Endodermal cell (in vitro differentiated cells): ENCODE results near the gene ATF7IP2. TPM values are rescaled to one million over a fixed set of nuclear protein-coding genes. Genes with fewer than 3 reads are reported as not detected.

Source experiments
- DNase-seq: peaks from one replicate; pipeline ENCODE4 v3.0.0-alpha.2; 2017
- H3K27ac ChIP-seq: 2 replicates; pipeline ENCODE4 v1.5.1; 2013; ENCODE audit warnings: mild to moderate bottlenecking, low read depth, low read length, moderate library complexity
- H3K27me3 ChIP-seq: 2 replicates; pipeline ENCODE4 v1.6.1; 2013; ENCODE audit warnings: mild to moderate bottlenecking, low read length, moderate library complexity; ENCODE audit not compliant: insufficient read depth, control insufficient read depth, poor library complexity, severe bottlenecking
- H3K36me3 ChIP-seq: 2 replicates; pipeline ENCODE4 v1.7.0; 2013; ENCODE audit warnings: mild to moderate bottlenecking, low read length, moderate library complexity; ENCODE audit not compliant: control insufficient read depth, insufficient read depth
- H3K4me1 ChIP-seq: one replicate; pipeline ENCODE4 v1.7.0; 2013; ENCODE audit warnings: low read length; ENCODE audit not compliant: control insufficient read depth, insufficient read depth
- H3K4me3 ChIP-seq: 2 replicates; pipeline ENCODE4 v1.5.1; 2013; ENCODE audit warnings: mild to moderate bottlenecking, low read length, moderate library complexity
- H3K9ac ChIP-seq: 2 replicates; pipeline ENCODE4 v1.6.1; 2013; ENCODE audit warnings: mild to moderate bottlenecking, low read length, moderate library complexity; ENCODE audit not compliant: poor library complexity, severe bottlenecking; ENCODE audit errors: extremely low read depth
- H3K9me3 ChIP-seq: 2 replicates; pipeline ENCODE4 v1.6.1; 2013; ENCODE audit warnings: mild to moderate bottlenecking, low read length, moderate library complexity; ENCODE audit not compliant: control insufficient read depth
- H3K27ac Mint-ChIP-seq: 2 replicates; pipeline ENCODE4 v1.8.0; 2020; ENCODE audit warnings: mixed read lengths
- H3K27me3 Mint-ChIP-seq: 2 replicates; pipeline ENCODE4 v1.8.0; 2021; ENCODE audit warnings: mild to moderate bottlenecking, mixed read lengths; ENCODE audit not compliant: insufficient read depth
- H3K36me3 Mint-ChIP-seq: 2 replicates; pipeline ENCODE4 v1.8.0; 2020; ENCODE audit warnings: low read depth, mixed read lengths
- H3K4me1 Mint-ChIP-seq: 2 replicates; pipeline ENCODE4 v1.8.0; 2020; ENCODE audit warnings: mixed read lengths
- H3K4me3 Mint-ChIP-seq: 2 replicates; pipeline ENCODE4 v1.8.0; 2020; ENCODE audit warnings: mild to moderate bottlenecking, moderate library complexity, mixed read lengths
- H3K9me3 Mint-ChIP-seq: 2 replicates; pipeline ENCODE4 v1.8.0; 2020; ENCODE audit warnings: mild to moderate bottlenecking, mixed read lengths
- whole genome bisulfite sequencing, 2 experiments: methylation state at CpG; one replicate each; pipeline versions ENCODE4 v1.1.5 to v1.1.7; 2013; ENCODE audit warnings: missing lambda C conversion rate in 2 of 2, mixed read lengths in 1 of 2; ENCODE audit not compliant: insufficient coverage in 1 of 2, insufficient read length in 1 of 2; 5-methylcytosine and 5-hydroxymethylcytosine counted together
- total RNA-seq, 2 donors: library from RNA; stranded (reverse); fragmentation: NEBNext Ultra II Directional in 1 of 2; extraction: Animal tissue kit (Norgen Biotek cat#: 25700) in 1 of 2; gene quantifications; 2 replicates in 1 of 2; 3 replicates in 1 of 2; pipeline ENCODE4 v1.2.1, GENCODE V29; 2021
- TF ChIP-seq, protein P1 (sequence below): fragments of 200-600 bp; sonication (generic); conservative IDR thresholded peaks from 2 replicates; pipeline ENCODE4 v1.5.0; 2021; ENCODE audit warnings: antibody characterized with exemption, mild to moderate bottlenecking

The ATF7IP2 gene
- total RNA-seq, 2 donors from 2014 or later: 20.5 to 22.8 TPM

DNA sequence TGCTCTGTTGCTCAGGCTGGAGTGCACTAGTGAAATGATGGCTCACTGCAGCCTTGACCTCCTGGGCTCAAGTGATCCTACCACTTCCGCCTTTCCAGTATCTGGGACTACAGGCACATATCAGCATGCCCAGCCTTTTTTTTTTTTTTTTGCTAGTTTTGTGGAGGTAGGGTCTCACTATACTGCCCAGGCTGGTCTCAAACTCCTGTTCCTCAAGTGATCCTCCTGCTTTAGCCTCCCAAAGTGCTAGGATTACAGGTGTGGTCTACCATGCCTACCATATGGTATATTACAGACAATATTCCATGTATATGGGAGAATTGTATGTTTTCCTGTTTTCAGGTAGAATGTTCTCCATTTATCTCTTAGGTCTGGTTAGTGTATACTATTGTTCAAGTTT, 12.3 kb upstream of the ATF7IP2 start:
- 78% methylated on average over 1 of the region's 1 CpG; no CpG with 5 or more reads in 1 of the 2 experiments for WGBS, 2 experiments
- H3K4me1 Mint-ChIP-seq: peaks cover 5% of the 10 kb centered on the region
- H3K9ac ChIP-seq: no peak overlapping the region
- peaks cover 25% of the 10 kb centered on the region for H3K9me3 ChIP-seq
- peaks cover 41% of the 10 kb centered on the region for H3K9me3 Mint-ChIP-seq
- H3K4me3 ChIP-seq: no peak overlapping the region
- H3K36me3 Mint-ChIP-seq: no peaks in the 10 kb centered on the region
- no peaks in the 10 kb centered on the region for H3K36me3 ChIP-seq
- peaks cover 1% of the 10 kb centered on the region for H3K27me3 Mint-ChIP-seq
- no peak overlapping the region for H3K27ac Mint-ChIP-seq
- no peak overlapping the region for H3K4me3 Mint-ChIP-seq
- no peak for DNase-seq
- no peak overlapping the region for H3K27ac ChIP-seq
- TF ChIP-seq, protein P1, sequence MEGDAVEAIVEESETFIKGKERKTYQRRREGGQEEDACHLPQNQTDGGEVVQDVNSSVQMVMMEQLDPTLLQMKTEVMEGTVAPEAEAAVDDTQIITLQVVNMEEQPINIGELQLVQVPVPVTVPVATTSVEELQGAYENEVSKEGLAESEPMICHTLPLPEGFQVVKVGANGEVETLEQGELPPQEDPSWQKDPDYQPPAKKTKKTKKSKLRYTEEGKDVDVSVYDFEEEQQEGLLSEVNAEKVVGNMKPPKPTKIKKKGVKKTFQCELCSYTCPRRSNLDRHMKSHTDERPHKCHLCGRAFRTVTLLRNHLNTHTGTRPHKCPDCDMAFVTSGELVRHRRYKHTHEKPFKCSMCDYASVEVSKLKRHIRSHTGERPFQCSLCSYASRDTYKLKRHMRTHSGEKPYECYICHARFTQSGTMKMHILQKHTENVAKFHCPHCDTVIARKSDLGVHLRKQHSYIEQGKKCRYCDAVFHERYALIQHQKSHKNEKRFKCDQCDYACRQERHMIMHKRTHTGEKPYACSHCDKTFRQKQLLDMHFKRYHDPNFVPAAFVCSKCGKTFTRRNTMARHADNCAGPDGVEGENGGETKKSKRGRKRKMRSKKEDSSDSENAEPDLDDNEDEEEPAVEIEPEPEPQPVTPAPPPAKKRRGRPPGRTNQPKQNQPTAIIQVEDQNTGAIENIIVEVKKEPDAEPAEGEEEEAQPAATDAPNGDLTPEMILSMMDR: no peak
- no peaks in the 10 kb centered on the region for H3K27me3 ChIP-seq
- peaks cover 4% of the 10 kb centered on the region for H3K4me1 ChIP-seq

DNA sequence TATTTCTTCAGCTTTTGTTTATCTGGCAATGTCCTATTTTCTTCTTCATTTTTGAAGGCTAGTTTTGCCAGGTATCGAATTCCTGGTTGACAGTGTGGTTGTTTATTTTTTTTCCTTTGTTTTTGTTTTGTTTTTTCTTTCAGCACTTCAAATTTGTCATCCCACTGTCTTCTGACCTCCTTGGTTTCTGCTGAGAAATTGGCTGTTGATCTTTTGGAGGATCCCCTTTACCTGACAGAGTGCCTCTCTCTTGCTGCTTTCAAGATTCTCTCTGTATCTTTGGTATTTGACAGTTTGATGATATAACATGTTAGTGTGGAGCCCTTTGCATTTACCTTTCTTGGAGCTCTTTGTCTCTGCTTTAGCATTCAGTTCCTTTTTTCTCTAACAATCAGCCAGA, 9.6 kb upstream of the ATF7IP2 start:
- H3K9me3 ChIP-seq: peaks cover 25% of the 10 kb centered on the region
- no peaks in the 10 kb centered on the region for H3K27me3 ChIP-seq
- H3K4me1 ChIP-seq: no peaks in the 10 kb centered on the region
- Mint-ChIP-seq H3K27ac (no peak overlapping the region), H3K36me3 (no peaks in the 10 kb centered on the region), H3K9me3 (peaks cover 23% of the 10 kb centered on the region), H3K27me3 (no peaks in the 10 kb centered on the region), H3K4me1 (no peaks in the 10 kb centered on the region), H3K4me3 (no peak overlapping the region)
- 100% methylated on average over 1 of the region's 1 CpG; no CpG with 5 or more reads in 1 of the 2 experiments for WGBS, 2 experiments
- DNase-seq: no peak
- no peaks in the 10 kb centered on the region for H3K36me3 ChIP-seq
- no peak overlapping the region for H3K9ac ChIP-seq
- TF ChIP-seq, protein P1: no peak
- peak overlapping the region; percentile 20 for H3K4me3 ChIP-seq
- no peak overlapping the region for H3K27ac ChIP-seq

DNA sequence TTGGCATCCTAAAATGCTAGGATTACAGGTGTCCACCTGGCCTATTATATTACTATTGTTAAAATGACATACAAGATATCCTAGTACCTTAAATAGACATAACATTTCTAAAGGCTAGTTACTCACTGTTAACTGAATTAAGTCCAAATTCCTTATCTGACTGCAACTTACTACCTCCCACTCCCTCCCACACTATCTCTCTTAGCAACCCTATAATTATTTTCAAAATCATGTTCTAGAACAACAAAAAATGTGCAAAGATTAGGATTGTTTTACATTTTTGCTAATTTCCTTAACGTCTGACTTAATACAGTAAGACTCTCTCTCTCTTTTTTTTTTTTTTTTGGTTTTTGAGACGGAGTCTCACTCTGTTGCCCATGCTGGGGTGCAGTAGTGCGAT, 2.2 kb upstream of the ATF7IP2 start:
- peaks cover 14% of the 10 kb centered on the region for H3K36me3 Mint-ChIP-seq
- TF ChIP-seq, protein P1: no peak
- Histone ChIP-seq H3K4me3 (no peak overlapping the region), H3K27me3 (no peaks in the 10 kb centered on the region), H3K4me1 (no peaks in the 10 kb centered on the region), H3K36me3 (peaks cover 7% of the 10 kb centered on the region), H3K9me3 (peaks cover 11% of the 10 kb centered on the region), H3K27ac (no peak overlapping the region), H3K9ac (no peak overlapping the region)
- H3K27me3 Mint-ChIP-seq: no peaks in the 10 kb centered on the region
- peaks cover 8% of the 10 kb centered on the region for H3K4me1 Mint-ChIP-seq
- no peak for DNase-seq
- H3K27ac Mint-ChIP-seq: no peak overlapping the region
- peaks cover 10% of the 10 kb centered on the region for H3K9me3 Mint-ChIP-seq
- H3K4me3 Mint-ChIP-seq: no peak overlapping the region
- 92 to 93% methylated on average over 3 of the region's 3 CpGs for WGBS, 2 experiments
